ENCODE data around the gene RHBDF2.
A peak's percentile ranks its signal among the peaks of the same experiment; 100 is the strongest.

The RHBDF2 gene

DNA sequence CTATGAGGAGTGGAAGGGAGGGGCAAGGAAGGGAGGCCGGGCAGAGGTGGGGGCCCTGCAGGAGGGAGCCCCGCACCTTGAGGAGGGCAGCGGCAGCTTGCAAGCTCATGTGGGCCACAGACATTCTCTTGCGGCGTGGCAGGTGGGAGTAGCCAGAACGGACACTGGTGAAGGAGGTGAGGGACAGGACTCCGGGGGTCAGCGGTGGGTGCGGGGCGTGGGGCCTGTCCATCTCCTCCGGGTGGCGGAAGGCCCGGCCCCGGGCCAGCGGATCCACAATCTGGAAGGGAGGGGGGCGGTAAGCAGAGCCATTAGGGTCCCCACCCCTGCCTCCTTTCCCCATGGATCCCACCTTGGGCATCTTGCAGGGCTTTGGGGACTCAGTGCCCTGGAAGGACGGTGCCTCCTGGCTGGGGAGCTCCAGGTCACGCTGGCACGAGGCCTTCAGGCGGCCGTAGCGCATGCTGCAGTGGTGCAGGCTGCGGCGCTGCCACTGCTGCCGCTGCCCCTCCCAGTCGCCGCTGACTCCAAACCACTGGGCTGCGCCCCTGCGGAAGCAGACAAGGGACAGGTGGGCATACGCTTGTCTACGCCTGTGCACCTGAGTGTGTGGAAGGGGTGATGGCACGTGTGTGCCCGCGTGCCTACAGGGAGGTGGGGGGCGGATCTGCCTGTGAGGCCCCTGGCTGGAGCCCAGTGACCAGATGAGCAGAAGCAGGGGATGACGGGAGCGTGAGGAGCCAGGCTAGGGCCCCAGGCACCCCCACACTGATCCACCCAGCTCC is 22.3 kb downstream of the RHBDF2 start:
- no peak for DNase-seq (ENCODE audit: low spot score)

DNA sequence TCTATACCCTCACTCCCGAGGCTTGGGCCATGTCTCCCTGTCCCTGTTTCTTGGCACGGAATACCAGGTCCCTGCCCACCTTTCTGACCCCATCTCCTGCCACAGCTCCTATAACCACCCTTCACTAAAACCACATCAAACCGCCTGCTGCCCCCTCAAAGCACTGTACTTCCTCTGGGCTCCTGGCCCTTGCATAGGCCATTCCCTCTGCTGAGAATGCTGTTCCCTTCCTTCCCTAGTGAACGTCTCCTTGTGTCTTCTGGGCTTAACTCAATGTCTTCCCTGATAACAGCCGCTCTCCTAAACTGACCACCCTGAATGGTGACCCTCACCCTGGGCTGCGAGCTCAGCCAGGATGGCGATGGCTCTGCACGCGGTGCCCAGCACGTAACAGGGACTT is 23.1 kb downstream of the RHBDF2 start:
- no peak for DNase-seq (ENCODE audit: low spot score)

- DNase-seq (ENCODE audit: low spot score): no peak
Observed at GRCh38 chr17:76477576-76477975, 23.6 kb downstream of the RHBDF2 start.

GRCh38 chr17:76476736-76477135 is 24.5 kb downstream of the RHBDF2 start:
- DNase-seq (ENCODE audit: low spot score): no peak

DNA sequence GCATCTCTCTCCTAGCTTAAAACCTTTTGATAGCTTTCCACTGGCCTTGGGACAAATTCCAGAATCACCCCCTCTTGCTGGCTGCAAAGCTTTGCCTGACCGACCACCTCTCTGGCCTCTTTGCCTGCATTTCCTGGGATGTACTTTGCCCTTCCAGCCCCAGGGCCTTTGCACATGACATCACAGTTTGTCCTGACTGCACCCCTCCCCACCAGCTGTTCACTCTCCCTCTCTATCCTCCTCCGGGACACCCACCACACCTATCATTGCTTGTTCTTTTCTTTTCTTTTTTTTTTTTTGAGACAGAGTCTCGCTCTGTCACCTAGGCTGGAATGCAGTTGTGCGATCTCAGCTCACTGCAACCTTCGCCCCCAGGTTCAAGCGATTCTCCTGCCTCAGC is 25.9 kb downstream of the RHBDF2 start:
- DNase-seq (ENCODE audit: low spot score): no peak

DNA sequence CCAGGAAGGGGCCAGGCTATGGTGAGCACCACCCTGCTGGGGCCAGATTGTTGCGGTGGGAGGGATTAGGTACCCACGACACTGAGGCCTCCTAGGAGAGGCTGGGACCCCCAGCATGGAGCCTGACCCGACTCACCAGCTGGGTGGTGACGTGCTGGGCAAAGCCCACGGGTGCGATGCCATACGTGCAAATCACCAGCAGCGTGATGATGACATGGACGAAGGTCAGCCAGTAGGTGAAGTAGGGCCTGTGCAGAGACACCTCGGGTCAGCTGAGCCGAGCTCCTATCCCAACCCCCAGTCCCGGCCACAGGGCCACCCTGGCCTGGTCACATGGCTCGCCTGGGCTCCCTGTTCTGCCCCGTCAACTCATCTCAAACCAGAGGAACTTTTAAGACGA is 26.3 kb downstream of the RHBDF2 start:
- DNase-seq (ENCODE audit: low spot score): no peak

GRCh38 chr17:76474238-76474637 is 27.0 kb downstream of the RHBDF2 start:
- DNase-seq (ENCODE audit: low spot score): no peak

GRCh38 chr17:76473541-76473985 is 27.7 kb downstream of the RHBDF2 start:
- DNase-seq (ENCODE audit: low spot score): peak; percentile 68

- no peak for DNase-seq (ENCODE audit: low spot score)
Observed at GRCh38 chr17:76472726-76473125, 28.5 kb downstream of the RHBDF2 start.

- DNase-seq (ENCODE audit: low spot score): no peak
Observed at GRCh38 chr17:76472258-76472645, 29.0 kb downstream of the RHBDF2 start.

DNA sequence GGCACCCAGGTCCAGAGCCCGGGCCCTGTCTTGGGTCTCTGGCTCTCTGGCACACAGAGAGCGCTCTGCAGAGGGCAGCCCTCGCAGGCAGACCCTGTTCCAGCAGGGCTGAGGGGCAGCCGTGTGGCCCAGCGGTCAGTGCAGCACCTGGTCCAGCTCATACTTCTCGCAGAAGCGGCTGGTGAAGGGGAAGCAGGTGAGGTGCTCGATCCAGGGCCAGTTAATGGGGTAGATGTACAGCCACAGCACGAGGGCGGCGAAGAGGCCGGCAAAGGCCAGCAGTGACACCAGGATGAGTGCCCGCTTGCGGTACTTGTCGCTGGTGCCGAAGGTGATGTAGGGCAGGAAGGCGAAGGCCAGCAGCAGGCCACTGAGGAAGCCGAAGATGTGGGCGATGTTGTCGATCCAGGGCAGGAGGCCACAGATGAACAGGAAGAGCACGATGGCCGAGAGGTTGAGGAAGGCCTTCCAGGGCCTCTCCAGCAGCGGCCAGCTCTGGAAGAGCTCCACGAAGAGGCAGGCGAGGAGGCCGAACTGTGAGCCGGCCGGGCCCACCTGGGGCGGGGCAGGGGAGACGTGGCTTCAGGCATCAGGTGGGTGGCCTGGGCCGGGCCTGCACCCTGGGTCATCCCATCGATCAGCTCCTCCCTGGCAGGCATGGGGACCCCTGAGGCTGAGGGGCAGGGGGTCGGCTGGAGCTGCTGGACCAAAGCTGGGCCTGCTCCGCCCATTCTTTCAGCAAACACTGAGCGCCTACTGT is 29.5 kb downstream of the RHBDF2 start:
- no peak for DNase-seq (ENCODE audit: low spot score)

- DNase-seq (ENCODE audit: low spot score): no peak
Observed at GRCh38 chr17:76469991-76470739, 31.1 kb downstream of the RHBDF2 start.

DNA sequence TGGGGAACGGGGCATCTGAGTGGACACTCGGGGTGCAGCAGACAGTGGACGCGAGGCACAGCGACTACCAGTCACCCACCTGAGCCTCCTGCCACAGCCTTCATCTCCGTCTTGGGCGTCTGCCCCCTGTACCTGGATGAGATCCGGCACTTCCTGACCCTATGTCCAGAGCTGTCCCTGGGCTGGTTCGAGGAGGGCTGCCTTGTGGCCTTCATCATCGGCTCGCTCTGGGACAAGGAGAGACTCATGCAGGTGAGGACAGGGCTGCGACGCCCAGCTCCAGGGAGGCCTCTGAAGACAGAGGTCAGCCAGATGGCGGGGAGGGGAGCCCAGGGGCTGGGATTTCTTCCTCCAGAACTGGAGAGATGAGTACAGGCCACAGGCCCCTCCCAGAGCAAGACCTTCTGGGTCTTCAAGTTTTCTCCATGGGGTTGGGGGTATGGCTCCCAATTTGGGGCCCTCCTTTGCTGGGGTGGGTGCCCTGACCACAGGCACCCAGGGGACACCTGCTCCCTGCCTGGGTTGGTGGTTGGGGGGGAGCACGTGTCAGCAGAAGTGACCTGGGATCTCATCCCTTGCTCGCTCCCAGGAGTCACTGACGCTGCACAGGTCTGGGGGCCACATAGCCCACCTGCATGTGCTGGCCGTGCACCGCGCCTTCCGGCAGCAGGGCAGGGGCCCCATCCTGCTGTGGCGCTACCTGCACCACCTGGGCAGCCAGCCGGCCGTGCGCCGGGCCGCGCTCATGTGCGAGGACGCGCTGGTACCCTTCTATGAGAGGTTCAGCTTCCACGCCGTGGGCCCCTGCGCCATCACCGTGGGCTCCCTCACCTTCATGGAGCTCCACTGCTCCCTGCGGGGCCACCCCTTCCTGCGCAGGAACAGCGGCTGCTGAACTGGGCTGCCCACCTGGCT is 31.9 kb downstream of the RHBDF2 start:
- DNase-seq (ENCODE audit: low spot score): no peak

DNA sequence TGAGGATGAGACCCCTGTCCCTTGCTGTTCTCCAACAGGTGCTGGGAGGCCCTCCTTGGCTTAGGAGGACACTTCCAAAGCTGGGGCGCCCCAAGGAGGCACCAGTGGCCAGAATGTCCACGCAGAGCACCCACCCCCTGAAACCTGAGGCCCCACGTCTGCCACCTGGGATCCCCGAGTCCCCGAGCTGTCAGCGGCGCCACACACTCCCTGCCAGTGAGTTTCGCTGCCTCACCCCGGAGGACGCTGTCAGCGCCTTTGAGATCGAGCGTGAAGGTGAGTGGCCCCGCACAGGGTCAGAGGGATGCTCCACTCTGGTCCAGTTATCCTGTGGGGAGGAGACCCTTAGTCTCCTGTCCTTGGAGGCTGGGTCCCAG is 32.6 kb downstream of the RHBDF2 start:
- no peak for DNase-seq (ENCODE audit: low spot score)

GRCh38 chr17:76467809-76468633 is 33.2 kb downstream of the RHBDF2 start:
- DNase-seq (ENCODE audit: low spot score): no peak

- no peak for DNase-seq (ENCODE audit: low spot score)
Observed at GRCh38 chr17:76467366-76467765, 33.9 kb downstream of the RHBDF2 start, which contains the start of gene AANAT. Gene AANAT, plus strand, starts transcription at chr17:76467603. Its CDS starts 1,144 bp downstream, at chr17:76468747.

DNA sequence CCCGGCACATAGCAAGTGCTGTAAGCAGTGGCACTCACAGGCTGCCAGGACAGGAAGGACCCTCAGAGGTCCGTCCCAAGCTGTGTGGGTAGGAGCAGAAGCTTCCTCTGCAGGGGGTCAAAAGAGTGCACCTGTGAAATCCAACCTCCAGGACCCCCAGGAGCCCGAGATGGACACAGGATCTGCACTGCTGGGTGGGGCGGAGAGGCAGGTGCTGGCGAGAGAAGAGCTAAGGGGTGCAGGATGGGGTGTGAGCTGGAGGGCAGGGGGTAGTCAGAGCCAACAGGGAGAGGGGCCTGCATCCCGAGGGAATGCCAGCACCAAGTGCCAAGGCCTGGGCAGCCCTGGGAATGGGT is 34.5 kb downstream of the RHBDF2 start:
- no peak for DNase-seq (ENCODE audit: low spot score)

DNA sequence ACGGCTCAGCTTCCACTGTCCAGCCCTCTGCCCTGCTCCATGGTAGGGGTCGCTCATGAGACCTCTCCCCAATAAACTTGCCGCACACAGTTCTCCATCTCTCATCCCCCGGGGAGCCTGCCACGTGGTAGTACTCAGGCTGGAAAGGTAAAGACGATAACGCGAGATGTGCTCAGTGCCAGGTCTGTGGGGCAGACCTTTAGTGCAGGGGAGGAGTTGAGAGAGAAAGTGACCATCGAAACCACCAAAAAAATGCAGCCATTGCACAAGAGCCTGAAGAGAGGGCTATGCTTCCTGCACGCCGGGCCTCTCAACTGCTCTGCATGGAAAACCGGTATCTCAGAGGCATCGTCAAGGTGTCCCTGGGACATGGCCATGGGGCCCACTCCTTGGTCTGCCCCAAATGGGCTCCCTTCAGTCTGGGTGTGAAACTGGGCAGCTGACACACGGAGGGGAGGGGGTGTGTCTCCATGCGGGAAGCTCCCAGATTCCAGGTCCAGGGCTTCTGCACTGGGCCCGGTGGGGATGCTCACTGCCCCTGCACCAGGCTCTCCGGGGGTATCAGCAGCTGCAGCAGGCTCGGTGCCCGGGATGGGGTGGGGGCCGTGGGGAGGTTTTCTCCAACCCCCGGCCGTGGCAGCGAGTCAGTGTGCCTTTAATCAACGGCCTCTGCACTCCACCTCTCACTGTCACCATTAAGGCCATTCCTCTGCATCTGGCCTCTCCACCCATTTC is 38.5 kb downstream of the RHBDF2 start:
- DNase-seq (ENCODE audit: low spot score): no peak

DNA sequence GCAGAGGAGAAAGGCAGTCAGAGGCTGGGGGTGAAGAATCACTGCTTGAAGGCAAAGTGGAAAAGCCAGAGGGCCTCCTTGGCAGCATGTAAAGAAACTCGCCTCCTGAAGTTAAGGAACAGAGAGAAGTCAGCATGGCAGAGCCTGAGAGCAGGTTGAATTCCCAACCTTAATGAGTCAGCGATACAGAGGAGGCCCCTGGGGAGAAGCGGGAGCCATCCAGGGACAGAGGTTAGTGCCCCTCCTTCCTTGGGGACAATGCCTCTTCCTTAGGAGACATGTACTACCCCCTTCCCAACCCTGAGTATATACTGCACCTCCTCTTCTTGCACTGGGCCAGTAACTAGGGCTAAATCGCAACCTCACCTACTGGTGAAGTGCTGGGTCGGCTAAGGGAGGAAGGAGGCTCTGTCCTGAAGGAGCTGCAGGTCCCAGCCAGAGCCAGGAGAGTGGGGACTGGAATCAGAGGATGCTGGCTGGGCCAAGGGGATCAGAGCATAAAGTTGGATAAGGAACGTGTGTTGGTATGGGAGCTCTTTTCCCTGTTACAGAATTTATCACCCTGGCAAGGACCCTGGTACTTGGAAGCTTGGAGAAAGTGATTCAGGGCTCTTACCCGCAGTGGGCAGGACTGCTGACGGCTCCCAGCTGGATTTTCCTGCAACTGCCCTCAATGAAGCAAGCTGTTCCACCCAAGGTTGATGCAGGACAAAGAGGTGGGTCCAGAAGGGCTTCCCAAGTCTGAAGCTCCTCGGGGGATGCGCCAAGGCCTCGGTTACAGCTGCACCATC is 39.3 kb downstream of the RHBDF2 start:
- DNase-seq (ENCODE audit: low spot score): no peak
